ENCODE measurements around the gene MAST3. TPM values are rescaled to one million over a fixed set of nuclear protein-coding genes. Genes with fewer than 3 reads are reported as not detected.

MAST3 gene
- total RNA-seq, 1 donor from 2014 or later, result 1.2 TPM

DNA sequence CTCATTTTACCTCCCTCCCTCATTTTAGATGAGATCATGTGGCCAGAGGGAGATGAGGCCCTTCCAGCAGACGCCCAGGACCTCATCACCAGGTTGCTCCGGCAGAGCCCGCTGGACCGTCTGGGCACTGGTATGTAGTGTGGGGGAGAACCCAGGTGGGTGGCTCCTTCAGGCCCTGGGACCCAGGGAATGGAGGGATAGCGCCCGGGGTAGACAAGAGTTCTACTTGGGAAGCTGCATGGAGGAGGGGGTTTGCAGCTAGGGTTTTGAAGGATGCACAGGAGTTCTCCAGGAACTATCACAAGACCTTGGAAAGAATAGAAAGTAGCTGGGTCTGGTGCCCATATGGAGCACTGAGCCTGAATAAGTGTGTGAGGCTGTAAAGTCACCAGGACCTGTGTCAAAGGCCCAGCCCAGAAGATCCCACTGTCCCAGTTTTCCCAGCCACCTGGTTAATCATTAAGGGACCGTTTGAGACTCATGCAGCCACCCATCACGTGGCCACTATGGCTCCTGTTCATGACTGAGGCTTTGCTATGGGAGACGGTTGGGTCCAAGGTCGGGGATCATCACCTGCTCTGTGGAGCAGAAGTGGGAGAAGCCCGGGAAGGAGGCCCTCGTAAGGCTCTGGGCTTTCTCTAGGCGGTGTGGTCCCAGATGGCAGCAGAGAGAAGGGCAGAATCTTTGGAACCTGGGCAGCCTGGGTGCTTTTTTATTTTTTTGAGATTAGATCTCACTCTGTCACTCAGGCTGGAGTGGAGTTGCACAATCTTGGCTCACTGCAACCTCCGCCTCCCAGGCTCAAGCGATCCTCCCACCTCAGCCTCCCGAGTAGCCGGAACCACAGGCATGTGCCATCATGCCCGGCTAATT, 38.4 kb downstream of the MAST3 start:
- DNase-seq (ENCODE audit: low read depth in 2 of 2), result no peak

DNA sequence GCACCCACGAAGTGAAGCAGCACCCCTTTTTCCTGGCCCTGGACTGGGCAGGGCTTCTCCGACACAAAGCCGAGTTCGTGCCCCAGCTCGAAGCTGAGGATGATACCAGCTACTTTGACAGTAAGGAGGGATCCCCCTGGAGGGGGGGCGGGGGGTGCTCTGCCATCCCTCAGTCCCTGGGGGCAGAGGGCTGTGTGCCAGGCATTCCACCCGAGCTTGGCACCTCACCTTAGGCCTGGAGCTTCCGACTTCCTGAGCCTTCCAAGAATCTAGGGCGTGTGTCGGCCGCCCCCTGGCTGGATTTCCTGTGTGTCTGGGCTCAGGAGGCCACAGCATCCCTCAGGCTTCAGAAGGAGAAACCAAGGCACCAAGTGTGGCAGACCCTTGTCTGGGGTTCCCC, 39.7 kb downstream of the MAST3 start:
- no peak for DNase-seq (ENCODE audit: low read depth in 2 of 2)

DNA sequence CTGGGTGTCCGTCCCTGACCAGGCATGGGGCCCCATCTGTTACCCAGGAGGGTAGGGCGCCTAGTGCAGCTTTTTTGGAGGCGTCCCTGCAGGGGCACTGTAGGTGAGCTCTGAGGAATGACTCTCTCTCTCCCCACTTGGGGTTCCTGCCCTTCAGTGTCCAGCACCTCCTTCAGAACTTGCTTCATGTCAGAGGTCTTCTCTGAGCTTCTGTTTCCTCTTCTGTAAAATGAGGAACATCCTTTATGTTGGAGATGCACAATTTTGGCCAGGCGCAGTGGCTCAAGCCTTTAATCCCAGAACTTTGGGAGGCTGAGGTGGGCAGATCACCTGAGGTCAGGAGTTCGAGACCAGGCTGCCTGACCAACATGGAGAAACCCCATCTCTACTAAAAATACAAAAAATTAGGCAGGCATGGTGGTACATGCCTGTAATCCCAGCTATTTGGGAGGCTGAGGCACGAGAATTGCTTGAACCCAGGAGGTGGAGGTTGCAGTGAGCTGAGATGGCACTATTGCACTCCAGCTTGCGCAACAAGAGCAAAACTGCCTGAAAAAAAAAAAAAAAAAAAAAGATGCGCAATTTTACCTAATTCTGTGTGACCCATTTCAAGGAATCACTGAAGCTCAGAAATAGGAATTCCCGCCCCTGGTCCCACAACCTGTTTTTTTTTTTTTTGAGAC, 40.2 kb downstream of the MAST3 start:
- no peak for DNase-seq (ENCODE audit: low read depth in 2 of 2)

DNA sequence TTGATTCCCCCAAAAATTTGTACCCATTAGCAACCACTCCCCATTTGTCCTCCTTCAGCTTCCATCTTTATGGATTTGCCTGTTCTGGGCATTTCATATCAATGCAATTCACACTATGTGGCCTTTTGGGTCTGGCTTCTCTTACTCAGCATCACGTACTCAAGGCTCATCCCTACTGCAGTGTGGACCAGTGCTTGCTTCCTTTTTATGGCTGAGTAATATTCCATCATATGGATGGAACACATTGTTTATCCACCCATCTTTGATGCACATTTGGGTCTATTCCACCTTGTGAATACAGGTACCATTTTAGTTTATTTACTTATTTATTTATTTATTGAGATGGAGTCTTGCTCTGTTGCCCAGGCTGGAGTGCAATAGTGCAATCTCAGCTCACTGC, 42.9 kb downstream of the MAST3 start:
- DNase-seq (ENCODE audit: low read depth in 2 of 2), result no peak

DNA sequence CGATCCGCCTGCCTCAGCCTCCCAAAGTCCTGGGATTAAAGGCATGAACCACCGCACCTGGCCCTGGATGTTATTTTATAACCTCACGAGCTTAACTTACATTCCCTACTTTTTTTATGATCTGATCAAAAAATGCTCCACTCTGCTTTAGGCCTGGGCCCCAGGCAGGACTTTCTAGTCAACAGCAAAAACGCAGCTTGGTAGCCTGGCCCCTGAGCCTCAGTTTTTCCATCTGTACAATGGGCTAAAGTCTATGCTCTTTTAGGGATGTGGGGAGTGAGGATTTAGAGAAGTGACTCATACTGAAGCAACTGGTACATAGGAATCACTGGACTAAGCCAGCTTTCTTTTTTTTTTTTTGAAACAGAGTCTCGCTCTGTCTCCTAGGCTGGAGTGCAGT, 43.5 kb downstream of the MAST3 start:
- no peak for DNase-seq (ENCODE audit: low read depth in 2 of 2)

DNA sequence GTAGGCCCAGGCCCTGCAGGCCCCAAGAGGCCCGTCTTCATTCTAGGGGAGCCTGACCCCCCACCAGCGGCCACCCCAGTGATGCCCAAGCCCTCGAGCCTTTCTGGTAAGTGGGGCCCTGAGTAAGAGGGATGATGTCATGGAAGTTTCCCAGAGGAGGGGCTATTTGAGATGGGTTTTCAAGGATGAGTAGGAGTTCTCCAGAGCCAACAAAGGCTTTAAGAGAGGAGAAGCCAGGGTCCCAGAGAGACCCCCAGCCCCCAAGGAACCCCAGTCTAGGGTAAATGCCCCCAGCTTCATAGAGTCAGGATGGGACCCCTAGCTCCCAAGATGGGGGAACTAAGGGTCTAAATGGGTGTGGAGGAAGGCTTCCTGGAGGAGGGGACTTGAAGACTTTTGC, 46.3 kb downstream of the MAST3 start:
- no peak for DNase-seq (ENCODE audit: low read depth in 2 of 2)

DNA sequence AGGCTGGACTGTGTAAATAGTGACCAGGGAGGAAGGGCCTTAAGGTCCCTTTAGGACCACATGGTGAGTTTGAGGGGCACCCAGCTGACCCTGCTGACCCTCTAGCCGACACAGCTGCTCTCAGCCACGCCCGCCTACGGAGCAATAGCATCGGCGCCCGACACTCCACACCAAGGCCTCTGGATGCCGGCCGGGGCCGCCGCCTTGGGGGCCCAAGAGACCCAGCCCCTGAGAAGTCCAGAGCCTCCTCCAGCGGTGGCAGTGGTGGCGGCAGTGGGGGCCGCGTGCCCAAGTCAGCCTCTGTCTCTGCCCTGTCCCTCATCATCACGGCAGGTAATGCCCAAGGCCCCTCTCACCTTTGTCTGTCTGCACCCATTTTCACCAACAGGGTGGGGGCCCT, 46.8 kb downstream of the MAST3 start:
- no peak for DNase-seq (ENCODE audit: low read depth in 2 of 2)

DNA sequence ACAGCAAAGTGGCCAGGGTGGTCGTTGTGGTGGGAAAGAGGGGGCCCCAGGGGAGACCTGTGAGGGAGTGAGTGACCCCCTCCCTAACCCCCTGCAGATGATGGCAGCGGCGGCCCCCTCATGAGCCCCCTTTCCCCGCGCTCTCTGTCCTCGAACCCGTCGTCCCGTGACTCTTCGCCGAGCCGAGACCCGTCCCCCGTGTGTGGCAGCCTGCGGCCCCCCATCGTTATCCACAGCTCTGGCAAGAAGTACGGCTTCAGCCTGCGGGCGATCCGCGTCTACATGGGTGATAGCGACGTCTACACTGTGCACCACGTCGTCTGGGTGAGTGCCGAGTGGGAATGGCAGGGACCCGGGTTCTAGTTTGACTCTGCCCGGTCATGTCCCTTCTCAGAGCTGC, 47.3 kb downstream of the MAST3 start:
- no peak for DNase-seq (ENCODE audit: low read depth in 2 of 2)

DNA sequence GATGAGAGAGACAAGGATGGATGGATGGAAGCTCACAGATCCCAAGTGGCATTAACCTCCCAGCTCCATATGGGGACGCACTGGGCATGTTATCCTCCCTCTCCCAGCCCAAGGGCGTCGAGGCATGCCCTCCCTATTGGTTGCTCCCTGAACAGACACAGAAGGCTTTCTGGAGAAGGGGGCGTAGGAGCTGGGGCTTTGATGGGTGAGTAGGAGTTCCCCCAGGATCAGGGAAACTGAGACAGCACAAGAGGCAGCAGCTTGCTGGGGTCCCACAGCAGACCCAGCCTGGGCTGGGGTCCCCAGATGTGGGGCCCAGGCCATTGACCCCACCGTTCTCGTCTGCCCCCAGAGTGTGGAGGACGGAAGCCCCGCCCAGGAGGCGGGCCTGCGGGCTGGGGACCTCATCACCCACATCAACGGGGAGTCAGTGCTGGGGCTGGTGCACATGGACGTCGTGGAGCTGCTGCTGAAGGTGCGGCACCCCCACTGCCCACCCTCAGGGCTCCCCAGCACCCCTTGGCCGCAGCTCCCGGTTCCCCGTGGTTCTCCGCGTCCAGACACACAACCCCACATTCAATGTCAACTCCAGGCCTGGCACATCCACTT, 47.9 kb downstream of the MAST3 start:
- no peak for DNase-seq (ENCODE audit: low read depth in 2 of 2)

DNA sequence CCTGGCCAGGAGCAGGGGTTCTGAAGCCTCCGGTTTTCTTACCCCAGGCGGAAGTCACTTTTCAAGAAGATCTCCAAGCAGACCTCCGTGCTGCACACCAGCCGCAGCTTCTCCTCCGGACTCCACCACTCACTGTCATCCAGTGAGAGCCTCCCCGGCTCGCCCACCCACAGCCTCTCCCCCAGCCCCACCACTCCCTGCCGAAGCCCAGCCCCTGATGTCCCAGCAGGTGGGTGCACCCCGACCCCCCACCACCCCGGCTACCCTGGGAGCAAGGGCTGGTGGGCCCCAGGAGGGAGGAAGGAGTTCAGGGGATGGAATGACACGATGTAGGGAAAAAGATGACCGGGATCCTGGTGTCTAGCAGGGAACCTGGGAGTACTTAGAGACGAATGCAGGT, 49.8 kb downstream of the MAST3 start:
- DNase-seq (ENCODE audit: low read depth in 2 of 2), result no peak

DNA sequence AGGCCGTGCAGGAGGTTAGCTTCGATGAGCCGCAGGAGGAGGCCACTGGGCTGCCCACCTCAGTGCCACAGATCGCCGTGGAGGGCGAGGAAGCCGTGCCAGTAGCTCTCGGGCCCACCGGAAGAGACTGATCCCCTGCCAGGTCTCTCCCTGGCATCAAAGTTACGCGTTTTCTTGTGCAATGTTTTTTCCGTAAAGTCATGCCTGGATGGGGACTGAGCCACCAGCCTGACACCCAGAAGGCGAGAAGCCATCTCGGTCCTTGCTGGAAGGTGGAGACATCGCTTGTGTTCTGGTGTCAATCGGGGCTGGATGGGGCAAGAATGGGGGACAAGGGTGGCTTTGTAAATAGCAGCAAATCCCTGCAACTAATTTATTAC, 52.0 kb downstream of the MAST3 start:
- no peak for DNase-seq (ENCODE audit: low read depth in 2 of 2)

DNA sequence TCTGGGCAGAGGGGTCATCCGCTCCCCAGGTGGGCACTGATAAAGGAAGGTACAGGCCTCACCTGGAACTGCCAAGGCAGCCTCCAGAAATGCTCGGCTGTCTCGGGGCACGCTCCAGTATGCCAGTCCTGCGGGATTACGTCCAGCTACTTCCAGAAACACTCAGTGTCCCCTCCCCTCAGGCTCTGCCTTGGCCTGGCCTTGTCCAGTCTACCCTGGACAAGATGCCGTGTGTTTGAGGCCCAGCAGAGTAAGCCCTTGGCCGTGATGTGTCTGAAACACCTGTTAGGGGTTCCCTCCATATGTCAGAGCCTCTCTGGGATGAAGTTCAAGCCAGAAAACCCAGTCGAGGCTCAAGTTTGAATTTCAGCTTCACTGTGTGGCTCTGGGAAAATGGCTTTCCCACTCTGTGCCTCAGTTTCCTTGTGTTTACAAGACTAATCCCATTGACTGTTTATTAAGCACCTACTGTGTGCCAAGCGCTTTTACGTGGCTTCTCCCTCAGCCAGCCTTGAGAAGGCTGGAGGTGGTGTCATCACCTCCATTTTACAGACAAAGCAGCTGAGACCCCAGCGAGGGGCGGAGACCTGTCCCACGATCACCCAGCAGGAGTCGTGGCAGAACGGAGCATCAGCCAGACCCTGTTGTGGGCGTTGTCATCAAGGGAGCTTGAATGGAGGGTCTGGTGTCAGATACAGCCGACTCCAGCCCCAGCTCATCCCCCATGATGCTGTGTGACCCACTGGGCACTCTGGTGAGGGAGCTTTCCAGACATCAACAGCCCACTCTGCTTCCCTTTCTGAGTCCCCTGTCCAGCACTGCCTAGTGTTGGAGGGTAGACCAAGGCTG, 53.4 kb downstream of the MAST3 start:
- DNase-seq (ENCODE audit: low read depth in 2 of 2), result no peak

DNA sequence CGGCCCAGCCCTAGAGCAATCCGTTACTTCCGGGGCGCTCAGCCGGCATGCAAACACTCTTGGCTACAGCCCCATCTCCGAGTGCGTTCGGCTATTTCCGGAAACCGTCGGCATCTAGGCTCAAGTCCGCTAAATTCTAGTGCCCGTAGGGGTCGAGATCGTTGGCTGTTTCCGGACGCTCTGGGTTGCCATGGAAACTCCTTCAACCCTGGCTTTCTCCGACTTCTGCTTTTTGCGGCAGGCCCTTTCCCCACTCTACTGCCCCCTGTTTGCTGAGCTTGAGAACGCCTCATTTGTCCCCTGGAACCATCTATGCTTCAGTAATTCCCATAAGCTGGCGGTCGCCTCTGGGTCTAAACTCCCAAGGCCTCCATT, 54.9 kb downstream of the MAST3 start:
- DNase-seq (ENCODE audit: low read depth in 2 of 2), result peak; percentile 93 to 96

DNA sequence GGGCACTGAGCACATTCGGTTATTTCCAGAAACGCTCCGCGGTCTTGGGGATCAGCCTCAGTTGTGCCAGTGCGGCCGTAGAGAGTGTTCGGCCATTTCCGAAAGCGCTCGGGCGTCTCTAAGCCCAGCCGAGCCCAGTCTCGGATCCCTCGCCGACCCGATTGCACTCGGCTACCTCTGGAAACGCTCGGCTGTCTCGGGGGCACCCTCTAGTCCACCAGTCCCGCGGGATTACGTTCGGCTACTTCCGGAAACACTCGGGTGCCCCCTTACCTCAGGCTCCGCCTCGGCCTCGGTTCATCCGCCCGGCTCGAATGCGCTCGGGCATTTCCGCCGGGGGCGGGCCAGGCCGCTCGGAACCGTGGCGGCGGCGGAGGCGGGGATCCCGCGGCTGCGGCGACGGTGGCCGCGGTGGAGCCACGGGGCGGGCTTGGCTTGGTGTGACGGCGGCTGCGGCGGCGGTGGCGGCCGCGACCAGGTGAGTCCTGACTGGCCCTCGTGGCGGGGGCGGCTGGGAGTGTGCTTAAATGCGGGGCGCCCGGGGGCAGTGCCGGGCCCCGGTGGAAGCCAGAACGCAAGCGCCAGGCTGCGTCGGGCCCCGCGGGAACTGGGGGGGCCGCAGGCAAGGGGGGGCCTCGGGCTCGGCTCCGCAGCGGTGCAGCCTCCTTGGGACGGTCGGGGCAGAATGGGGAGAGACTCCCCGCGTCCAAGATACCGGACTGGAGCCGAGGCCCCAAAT, 55.4 kb downstream of the MAST3 start, which contains the start of gene PIK3R2:
Gene PIK3R2, plus strand, starts transcription at position 347 of the 739 bp plus-strand sequence. CDS start 2,717 bp downstream, outside the sequence.
- DNase-seq (ENCODE audit: low read depth in 2 of 2), result peak; percentile 98 to 99

DNA sequence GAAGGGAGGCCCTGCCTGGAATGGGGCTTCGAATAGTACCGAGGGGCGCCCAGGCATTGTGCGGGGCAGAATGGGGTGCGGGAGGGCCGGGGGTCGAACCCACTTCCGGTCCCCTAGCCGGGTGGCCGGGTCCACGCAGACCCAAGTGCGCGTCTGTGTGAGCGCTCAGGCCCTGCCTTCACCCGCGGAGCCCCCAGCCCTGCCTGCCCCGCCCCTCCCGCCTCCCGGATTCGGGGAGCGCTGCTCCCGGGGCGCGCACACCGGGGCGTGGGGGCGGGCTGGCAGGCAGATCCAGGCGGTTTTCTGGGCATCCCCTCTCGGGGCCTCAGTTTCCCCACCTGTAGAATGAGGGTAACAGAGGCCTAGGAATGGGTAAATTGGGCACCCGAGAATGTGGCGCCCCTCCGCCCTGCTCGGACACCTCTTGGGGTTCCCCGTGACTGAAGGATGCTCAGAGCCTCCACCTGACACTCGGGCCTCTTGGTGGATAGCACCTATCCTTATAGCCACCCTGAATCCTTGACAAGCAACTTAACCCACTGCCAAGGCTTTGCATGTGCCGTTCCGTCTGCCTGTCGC, 56.1 kb downstream of the MAST3 start:
- DNase-seq (ENCODE audit: low read depth in 2 of 2), result peak in 1 of 2 donors; percentile 32

DNA sequence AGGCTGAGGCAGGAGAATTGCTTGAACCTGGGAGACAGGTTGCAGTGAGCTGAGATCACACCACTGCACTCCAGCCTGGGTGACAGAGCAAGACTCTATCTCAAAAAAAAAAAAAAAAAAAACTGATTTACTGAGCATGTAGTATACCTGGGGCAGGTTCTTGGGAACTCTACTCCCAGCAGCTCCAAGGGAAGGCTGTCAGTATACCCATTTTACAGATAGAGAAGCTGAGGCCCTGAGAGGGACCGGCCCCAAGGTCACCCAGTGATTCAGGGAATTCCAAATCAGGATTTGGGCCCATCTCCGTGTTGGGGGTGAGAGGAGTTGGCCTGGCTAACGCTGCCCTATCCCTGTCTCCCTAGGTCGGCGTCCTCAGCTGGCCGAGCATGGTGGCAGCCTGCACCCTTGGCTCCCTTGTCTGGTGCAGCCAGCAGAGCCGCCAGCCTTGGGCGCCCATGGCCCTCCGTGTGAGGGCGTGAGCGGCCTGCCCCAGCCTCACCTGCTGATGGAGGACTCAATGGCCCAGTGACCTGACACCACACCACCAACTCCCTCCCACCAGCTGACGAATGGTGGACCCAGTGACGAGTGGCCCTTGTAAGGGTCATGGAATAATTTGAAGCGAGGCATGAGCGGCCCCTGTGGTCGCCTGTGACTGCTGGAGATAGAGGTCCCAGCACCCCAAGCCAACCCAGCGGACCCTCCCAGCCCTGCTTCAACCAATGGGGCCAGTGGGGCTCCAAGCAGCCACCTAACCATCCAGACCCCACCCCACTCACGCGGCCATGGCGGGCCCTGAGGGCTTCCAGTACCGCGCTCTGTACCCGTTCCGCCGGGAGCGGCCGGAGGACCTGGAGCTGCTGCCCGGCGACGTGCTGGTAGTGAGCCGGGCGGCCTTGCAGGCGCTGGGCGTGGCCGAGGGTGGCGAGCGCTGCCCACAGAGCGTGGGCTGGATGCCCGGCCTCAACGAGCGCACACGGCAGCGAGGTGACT, 57.8 kb downstream of the MAST3 start:
- no peak for DNase-seq (ENCODE audit: low read depth in 2 of 2)

DNA sequence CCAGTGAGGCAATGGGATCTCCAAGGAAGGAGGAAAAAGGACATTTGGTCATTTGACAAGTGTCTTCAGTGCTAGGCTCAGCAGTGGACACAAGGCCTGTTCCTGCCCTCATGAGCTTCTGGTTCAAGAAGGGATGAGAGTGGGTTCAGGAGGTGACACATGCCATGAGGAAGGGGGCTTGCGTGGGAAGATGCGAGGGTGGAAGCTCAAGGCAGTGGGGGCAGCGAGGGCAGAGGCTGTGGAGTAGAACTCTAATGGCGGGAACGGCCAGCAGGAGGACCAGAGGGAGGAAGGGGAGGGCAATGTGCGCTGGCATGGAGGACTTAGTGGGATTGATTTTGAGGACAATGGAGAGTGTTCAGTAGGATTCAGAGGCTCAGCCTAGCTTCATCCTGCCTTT, 58.7 kb downstream of the MAST3 start:
- DNase-seq (ENCODE audit: low read depth in 2 of 2), result no peak

DNA sequence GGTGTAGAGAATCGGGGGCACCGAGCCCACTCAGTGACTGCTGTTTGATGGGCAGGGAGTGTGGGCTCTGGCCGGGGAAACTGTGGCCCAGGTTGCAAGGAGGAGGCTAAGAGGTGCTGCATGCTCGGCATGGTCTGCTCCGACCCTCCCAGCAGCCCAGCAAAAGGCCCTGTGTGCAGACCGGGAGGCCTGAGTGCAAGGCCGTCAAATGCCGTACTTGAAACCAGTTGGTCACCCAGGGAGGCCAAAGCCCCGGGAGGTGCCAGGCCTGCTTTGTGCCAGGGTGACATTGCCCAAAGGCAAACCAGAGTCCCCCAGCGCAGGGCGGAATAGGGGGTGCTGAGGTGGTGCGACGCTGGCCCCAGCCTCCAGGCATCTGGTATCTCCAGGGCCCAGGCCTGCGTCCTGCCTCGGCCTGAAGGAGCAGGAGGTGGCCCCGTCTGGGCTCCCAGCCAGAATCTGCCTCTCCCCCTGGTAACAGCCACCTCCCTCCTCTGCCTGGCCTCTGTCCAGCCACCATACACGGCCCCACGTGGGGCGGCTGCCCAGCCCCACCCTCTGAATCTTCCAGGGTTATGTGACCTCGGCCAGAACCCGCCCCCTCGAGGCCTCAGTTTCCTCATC, 59.4 kb downstream of the MAST3 start:
- DNase-seq (ENCODE audit: low read depth in 2 of 2), result peak; percentile 35 to 85

Measured in dermis microvascular lymphatic vessel endothelial cell (primary cell).